Activated CD8-positive, alpha-beta memory T cell treated with anti-CD3 and anti-CD28 coated beads, Interleukin-2, amount 50 U/mL, for 24 hours (primary cell): Measurements from ENCODE around the gene MNX1.

Experiments used
- DNase-seq: peaks from one replicate; pipeline ENCODE4 v3.0.0-alpha.2; 2020; ENCODE audit errors: extremely low read depth

The MNX1 gene

GRCh38 chr7:156969972-156970420, 40.5 kb downstream of the MNX1 start:
- DNase-seq: no peak

GRCh38 chr7:156968183-156968582, 42.3 kb downstream of the MNX1 start:
- DNase-seq: no peak

- no peak for DNase-seq
Observed at GRCh38 chr7:156966387-156966786, 44.1 kb downstream of the MNX1 start.

- no peak for DNase-seq
Observed at GRCh38 chr7:156964971-156965370, 45.5 kb downstream of the MNX1 start.

- DNase-seq: no peak
Observed at GRCh38 chr7:156963472-156963871, 47.0 kb downstream of the MNX1 start.

- DNase-seq: no peak
Observed at GRCh38 chr7:156962897-156963296, 47.6 kb downstream of the MNX1 start.

GRCh38 chr7:156962145-156962544, 48.3 kb downstream of the MNX1 start:
- DNase-seq: no peak

GRCh38 chr7:156956727-156957126, 53.7 kb downstream of the MNX1 start:
- no peak for DNase-seq

DNA sequence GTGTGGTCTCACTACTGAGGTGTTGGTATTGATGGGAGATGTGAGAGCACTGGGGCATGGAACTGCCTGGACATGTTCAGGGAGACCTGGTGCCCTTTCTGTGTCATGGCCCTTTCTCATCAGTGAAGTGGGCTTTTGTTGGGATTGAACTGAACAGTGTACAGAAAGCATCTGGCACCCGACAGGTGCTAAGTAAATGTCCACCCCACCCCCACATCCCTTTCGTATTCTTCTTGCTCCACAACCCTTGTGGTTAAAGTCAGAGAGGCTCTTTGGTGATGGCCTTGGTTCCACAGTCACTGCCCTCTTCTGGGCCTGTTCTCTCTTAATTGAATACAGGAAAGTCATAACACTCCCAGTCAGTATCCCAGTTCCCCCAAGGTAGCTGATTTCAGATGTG, 55.5 kb downstream of the MNX1 start:
- DNase-seq: no peak
